Suprapubic skin (tissue), 4 donors: ENCODE results near the gene LIN28A. TPM values are rescaled to one million over a fixed set of nuclear protein-coding genes. Genes with fewer than 3 reads are reported as not detected.

Source experiments
- DNase-seq, 2 donors: peaks; one replicate each; pipeline ENCODE4 v3.0.0-alpha.2; 2019; ENCODE audit warnings: low spot score in 2 of 2
- H3K27ac ChIP-seq: fragments of 200-600 bp; sonication (generic); one replicate; pipeline ENCODE4 v1.5.1; 2019
- H3K27me3 ChIP-seq: fragments of 200-600 bp; sonication (generic); one replicate; pipeline ENCODE4 v1.5.1; 2019
- H3K36me3 ChIP-seq: fragments of 200-600 bp; sonication (generic); one replicate; pipeline ENCODE4 v1.5.1; 2019
- H3K4me1 ChIP-seq: fragments of 200-600 bp; sonication (generic); one replicate; pipeline ENCODE4 v1.5.1; 2019
- H3K4me3 ChIP-seq: fragments of 200-600 bp; sonication (generic); one replicate; pipeline ENCODE4 v1.5.1; 2019; ENCODE audit warnings: mild to moderate bottlenecking
- H3K9me3 ChIP-seq: fragments of 200-600 bp; sonication (generic); one replicate; pipeline ENCODE4 v1.5.1; 2019
- CTCF ChIP-seq, 2 donors: fragments of 200-600 bp in 1 of 2; fragments of 450-650 bp in 1 of 2; sonication (generic) in 1 of 2; IDR thresholded peaks; one replicate each; pipeline ENCODE4 v1.5.1; 2016 to 2019; ENCODE audit warnings: antibody characterized with exemption in 2 of 2, mild to moderate bottlenecking in 1 of 2, moderate library complexity in 1 of 2
- EP300 ChIP-seq: sonication (generic); formaldehyde crosslinking; IDR thresholded peaks from one replicate; pipeline ENCODE4 v1.6.1; 2017; ENCODE audit warnings: antibody characterized with exemption
- POLR2A ChIP-seq, 2 donors: fragments of 450-650 bp; IDR thresholded peaks; one replicate each; pipeline ENCODE4 v1.6.1; 2017; ENCODE audit warnings: antibody characterized with exemption in 2 of 2, mild to moderate bottlenecking in 2 of 2, moderate library complexity in 2 of 2
- POLR2AphosphoS5 ChIP-seq, 3 donors: sonication (generic); formaldehyde crosslinking; IDR thresholded peaks; one replicate each; pipeline ENCODE4 v1.6.1; 2017; ENCODE audit warnings: antibody characterized with exemption in 3 of 3
- WGBS: methylation state at CpG from one replicate; pipeline ENCODE4 v1.1.5; 2018; 5-methylcytosine and 5-hydroxymethylcytosine counted together
- total RNA-seq, 4 donors: library from RNA; depleted of rRNA; stranded (reverse); fragments of >200 nt; gene quantifications; one replicate each; pipeline ENCODE4 v1.1.0, GENCODE V29; 2016

The LIN28A gene
- total RNA-seq, 4 donors from 2014 or later: not detected

- no peak overlapping the region for H3K27ac ChIP-seq
- no peaks in the 10 kb centered on the region for H3K36me3 ChIP-seq
- no peaks in the 10 kb centered on the region for H3K9me3 ChIP-seq
- TF ChIP-seq CTCF (IDR thresholded peaks at IDR 0.05): no peak
- TF ChIP-seq EP300: no peak
- TF ChIP-seq POLR2A (IDR thresholded peaks at IDR 0.05): no peak
- no peak for TF ChIP-seq POLR2AphosphoS5 (IDR thresholded peaks at IDR 0.05)
- no peak for DNase-seq
- peaks cover 13% of the 10 kb centered on the region for H3K27me3 ChIP-seq
- 63% methylated on average over 3 of the region's 3 CpGs for WGBS
- no peak overlapping the region for H3K4me3 ChIP-seq
- H3K4me1 ChIP-seq: no peaks in the 10 kb centered on the region
Observed at GRCh38 chr1:26401891-26402290, 8.7 kb upstream of the LIN28A start.

- Histone ChIP-seq H3K4me1 (no peaks in the 10 kb centered on the region), H3K27ac (no peak overlapping the region), H3K4me3 (no peak overlapping the region), H3K9me3 (no peaks in the 10 kb centered on the region), H3K36me3 (no peaks in the 10 kb centered on the region), H3K27me3 (peaks cover 13% of the 10 kb centered on the region)
- DNase-seq: no peak
- no peak for TF ChIP-seq CTCF (IDR thresholded peaks at IDR 0.05)
- TF ChIP-seq EP300: no peak
- no peak for TF ChIP-seq POLR2A (IDR thresholded peaks at IDR 0.05)
- no peak for TF ChIP-seq POLR2AphosphoS5 (IDR thresholded peaks at IDR 0.05)
- WGBS: 21% methylated on average over 4 of the region's 4 CpGs
Observed at GRCh38 chr1:26403656-26404055, 7.0 kb upstream of the LIN28A start.

- 88% methylated on average over 2 of the region's 2 CpGs for WGBS
- TF ChIP-seq EP300 (no peak), POLR2A (IDR thresholded peaks at IDR 0.05) (no peak), POLR2AphosphoS5 (IDR thresholded peaks at IDR 0.05) (no peak), CTCF (IDR thresholded peaks at IDR 0.05) (no peak)
- Histone ChIP-seq H3K27ac (no peak overlapping the region), H3K27me3 (peaks cover 18% of the 10 kb centered on the region), H3K36me3 (no peaks in the 10 kb centered on the region), H3K9me3 (no peaks in the 10 kb centered on the region), H3K4me3 (no peak overlapping the region), H3K4me1 (no peaks in the 10 kb centered on the region)
- no peak for DNase-seq
Observed at GRCh38 chr1:26404641-26405040, 6.0 kb upstream of the LIN28A start.

- peaks cover 25% of the 10 kb centered on the region for H3K27me3 ChIP-seq
- H3K4me3 ChIP-seq: no peak overlapping the region
- DNase-seq: no peak
- no peaks in the 10 kb centered on the region for H3K36me3 ChIP-seq
- no peak overlapping the region for H3K27ac ChIP-seq
- no peaks in the 10 kb centered on the region for H3K4me1 ChIP-seq
- no peaks in the 10 kb centered on the region for H3K9me3 ChIP-seq
- TF ChIP-seq CTCF (IDR thresholded peaks at IDR 0.05) (no peak), POLR2AphosphoS5 (IDR thresholded peaks at IDR 0.05) (no peak), POLR2A (IDR thresholded peaks at IDR 0.05) (no peak), EP300 (no peak)
- 80% methylated on average over 7 of the region's 7 CpGs for WGBS
Observed at GRCh38 chr1:26405281-26405915, 5.2 kb upstream of the LIN28A start.

GRCh38 chr1:26408604-26409003 is 2.0 kb upstream of the LIN28A start:
- Histone ChIP-seq H3K27me3 (peaks cover 53% of the 10 kb centered on the region), H3K36me3 (no peaks in the 10 kb centered on the region), H3K9me3 (no peaks in the 10 kb centered on the region), H3K27ac (no peak overlapping the region), H3K4me1 (no peaks in the 10 kb centered on the region), H3K4me3 (no peak overlapping the region)
- 4% methylated on average over 12 of the region's 12 CpGs for WGBS
- peak; percentile 83 to 86 for DNase-seq
- TF ChIP-seq CTCF (IDR thresholded peaks at IDR 0.05) (no peak), POLR2AphosphoS5 (IDR thresholded peaks at IDR 0.05) (no peak), POLR2A (IDR thresholded peaks at IDR 0.05) (no peak), EP300 (no peak)
